Left hindlimb (tissue), 1 donor: ENCODE results near the gene CLDN8.

Experiments
- DNase-seq: peaks from one replicate; pipeline ENCODE4 v3.0.0-alpha.2; 2018

Gene CLDN8

DNA sequence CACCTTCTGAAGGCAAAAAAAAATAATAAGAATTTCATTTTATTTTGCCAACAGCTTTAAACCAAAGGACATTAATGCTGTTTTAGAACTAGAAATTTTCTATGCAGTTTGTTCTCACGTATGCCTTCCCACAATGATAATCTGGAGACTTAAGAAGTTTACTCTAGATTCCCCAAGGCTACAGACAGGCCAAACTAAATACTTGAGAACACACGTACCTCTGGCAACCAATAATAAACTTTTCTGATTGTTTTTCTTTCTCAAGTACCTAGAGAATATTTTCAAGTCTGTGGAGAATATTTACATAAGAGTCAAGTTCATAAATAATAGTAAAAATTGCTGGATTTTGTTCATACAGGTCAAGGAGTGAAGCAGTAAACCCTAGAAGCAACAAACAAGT lies 15.9 kb downstream of the CLDN8 start:
- DNase-seq = no peak

DNA sequence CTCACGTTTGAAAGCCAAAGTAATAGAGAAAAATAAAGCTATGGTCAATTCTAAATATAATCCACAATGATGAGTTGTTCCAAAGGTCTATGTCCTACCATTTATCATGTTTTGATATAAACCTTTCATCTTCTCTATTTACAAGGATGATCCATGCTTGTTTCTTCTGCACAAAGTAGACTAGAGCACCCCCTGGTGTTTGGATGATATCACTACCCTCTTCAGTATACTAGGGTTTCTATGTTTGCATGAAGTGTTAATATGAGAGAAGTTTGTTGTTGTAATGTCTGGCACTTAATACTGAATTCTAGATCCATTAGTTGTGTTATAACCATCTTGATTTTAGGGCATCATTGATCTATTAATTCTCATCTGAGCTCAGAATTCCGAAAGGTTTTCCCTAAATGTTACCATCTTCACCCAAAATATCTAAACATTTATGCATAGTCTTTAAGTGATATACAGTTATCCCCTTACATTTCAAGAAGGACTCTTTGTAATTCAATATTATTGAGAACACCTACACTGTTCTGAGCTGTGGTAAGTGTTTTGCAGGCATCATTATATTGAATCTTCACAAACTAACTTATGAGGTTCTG lies 21.1 kb downstream of the CLDN8 start:
- no peak for DNase-seq

DNA sequence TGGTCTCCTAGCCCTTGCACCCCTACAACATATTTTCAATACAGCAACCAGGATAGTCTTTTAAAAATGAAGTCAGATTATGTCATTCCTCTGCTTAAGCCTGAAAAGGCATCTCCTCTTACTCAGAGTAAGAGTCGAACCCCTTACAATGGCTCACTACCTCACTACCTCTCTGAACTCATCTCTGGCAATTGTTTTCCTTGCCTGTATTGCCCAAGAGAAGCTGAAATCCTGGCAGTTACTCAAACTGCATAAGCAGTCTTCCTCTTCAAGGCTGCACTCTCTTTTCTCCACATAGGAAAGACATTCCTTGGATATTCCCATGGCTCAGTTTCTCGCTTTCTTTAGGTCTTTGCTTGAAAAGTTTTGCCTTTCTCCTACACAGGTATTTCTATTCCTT lies 22.7 kb downstream of the CLDN8 start:
- DNase-seq = no peak

DNA sequence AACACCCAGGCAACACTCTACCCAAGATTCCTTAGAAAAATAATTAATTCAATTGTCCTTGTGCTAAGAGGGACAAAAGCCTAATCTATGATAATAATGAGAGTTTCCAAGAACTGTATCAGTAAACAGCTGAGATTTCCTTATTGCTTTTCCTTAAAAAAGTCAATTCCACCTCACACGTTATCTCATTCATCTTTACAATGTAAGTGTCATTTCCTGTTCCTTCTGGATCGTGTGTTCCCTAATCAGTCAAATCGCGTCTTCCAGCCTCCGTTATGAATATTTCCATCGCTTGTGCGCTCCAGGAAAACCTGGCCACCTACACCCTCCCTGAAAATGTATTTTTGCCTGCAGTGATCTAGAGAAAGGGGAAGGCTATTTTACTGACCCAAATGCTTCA lies 25.3 kb downstream of the CLDN8 start:
- DNase-seq = no peak

DNA sequence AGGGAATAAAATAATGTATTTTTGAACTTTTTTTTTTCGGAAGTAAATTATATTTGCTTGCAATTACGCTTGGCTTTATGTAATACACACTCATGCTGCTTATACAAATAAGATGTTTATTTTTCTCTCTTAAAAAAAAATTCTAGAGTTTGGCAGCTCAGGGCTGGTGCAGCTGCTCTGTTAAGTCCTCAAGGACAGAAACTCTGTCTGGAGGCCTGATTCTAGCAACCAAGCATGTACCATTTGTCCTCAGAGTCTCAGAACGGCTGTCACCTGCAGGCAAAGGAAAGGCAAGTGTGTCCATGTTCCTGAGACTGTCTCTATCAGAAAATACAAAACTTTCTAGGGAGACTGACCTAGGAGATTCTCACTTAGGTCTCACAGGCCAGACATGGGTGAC lies 26.1 kb downstream of the CLDN8 start:
- no peak for DNase-seq

DNA sequence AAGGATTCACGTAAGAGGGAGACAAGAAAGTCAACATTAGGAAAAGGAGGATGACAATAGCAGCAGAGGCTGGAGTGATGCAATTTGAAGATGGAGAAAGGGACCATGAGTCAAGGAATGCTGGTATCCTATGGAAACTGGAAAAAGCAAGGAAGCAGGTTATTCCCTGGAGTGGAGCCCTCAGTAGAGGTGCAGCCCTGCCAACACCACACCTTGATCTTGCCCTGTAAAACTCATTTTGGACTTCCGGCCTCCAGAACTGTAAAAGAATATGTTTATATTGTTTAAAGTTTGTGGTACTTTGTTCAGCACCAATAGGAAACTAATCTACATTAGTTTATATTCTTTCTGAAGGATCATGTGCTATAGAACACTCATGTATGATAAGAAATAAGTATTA lies 29.7 kb downstream of the CLDN8 start:
- no peak for DNase-seq

DNA sequence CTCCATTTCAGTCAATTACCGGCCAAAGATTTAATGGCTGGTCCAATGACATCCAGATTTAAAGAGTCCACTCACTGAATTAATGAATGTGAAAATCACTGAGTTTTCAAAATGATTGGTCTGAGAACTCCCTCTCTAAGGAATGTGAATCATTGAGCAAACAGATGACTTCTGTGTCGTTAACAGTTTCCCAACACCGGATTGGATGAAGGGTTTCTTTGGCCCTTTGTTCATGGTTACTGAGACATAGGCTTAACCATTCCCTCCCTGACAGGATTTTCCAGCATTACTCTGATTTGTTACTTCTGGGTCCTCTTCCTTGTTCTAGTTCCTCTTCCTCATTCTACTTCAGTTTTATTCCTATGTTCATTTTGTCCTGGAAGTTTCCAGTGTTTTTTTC lies 47.8 kb downstream of the CLDN8 start:
- no peak for DNase-seq

DNA sequence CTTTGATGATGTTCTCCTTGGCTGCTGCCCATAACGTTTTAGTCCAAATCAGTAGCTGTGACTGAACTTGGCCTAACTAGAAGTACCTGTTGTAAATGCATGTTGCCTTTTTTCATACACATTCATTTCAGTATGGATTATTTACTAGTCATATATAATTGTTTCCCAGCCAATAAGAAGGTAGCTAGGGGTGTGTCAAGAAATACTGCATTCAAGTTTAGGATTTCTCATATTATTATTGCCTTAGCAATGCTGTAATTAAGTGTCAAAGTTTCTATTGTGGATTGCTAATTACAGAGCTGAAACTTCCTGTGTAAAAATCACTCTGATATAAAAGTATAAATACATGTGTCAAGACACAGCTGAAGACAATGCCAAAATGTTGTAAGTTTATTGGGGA lies 49.2 kb downstream of the CLDN8 start, which contains the start of gene CLDN17:
CLDN17 (minus strand) TSS at position 101 of the 400 bp plus-strand sequence. CDS start 188 bp downstream, outside the sequence.
- no peak for DNase-seq

DNA sequence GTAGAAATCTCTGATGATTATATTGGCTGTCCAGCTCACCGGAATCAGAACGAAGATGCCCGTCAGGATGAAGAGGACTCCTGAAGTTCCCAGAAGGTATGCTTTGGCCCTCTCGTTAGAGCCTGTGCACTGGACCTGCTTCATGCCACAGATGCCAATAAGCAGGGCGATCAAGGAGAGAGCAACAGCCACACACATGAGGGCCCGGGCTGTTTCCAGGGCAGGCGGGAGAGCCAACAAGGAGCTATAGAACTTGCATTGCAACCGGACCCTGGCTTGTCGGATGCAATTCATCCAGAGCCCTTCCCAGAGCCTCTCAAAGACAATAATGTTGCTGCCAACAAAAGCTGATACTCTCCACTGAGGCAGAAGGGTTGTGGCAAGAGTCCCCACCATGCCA lies 49.7 kb downstream of the CLDN8 start:
- DNase-seq = no peak

DNA sequence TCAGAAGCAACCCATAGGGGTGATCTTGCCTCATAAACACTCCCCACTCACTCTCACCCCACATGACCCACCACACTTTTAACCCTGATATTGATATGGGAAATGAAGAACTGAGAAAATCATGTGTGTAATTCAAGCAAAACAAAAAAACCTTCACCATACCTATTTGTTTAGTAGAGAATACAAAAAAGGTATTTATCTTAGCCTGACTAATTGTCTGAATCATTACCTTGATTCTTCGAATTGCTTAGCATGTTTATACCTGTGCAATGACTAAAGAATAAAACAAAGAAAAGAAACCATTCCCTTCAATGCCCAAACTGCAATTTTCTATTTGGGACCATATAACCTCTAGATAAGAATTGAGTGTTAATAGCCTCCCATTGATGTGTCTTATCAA lies 51.1 kb downstream of the CLDN8 start:
- no peak for DNase-seq
